ENCODE data around the gene WDR59. TPM values are rescaled to one million over a fixed set of nuclear protein-coding genes. Genes with fewer than 3 reads are reported as not detected.
"Not testable (repeated sequence)": the region's sequence is repeated elsewhere in the genome, so short reads cannot be mapped to it uniquely, and the experiment has no call there.

The WDR59 gene
- total and polyA plus RNA-seq, 2 donors from 2014 or later: 32.6 to 60.0 TPM

GRCh38 chr16:75028544-75029135, 43.7 kb upstream of the WDR59 start:
- FAIRE-seq: no peak
- H3K9me3 ChIP-seq (ENCODE audit: control insufficient read depth in 2 of 3, insufficient read depth in 1 of 3, low read length in 3 of 3): no peaks in the 10 kb centered on the region
- no peak overlapping the region for H3K27ac ChIP-seq (ENCODE audit: low read depth in 2 of 2, low read length in 2 of 2)
- DNase-seq: no peak
- no peak overlapping the region for H3K9ac ChIP-seq (ENCODE audit: low read length in 3 of 3)
- TF ChIP-seq CTCF (IDR thresholded peaks at IDR 0.05; ENCODE audit: borderline replicate concordance, extremely low read depth, insufficient read depth): no peak
- intact Hi-C loops (cut with DNase I): no loop called here
- no peaks in the 10 kb centered on the region for H3K27me3 ChIP-seq (ENCODE audit: control insufficient read depth, insufficient read depth, low read length)
- no peaks in the 10 kb centered on the region for H3K36me3 ChIP-seq (ENCODE audit: control insufficient read depth in 2 of 3, insufficient read depth in 3 of 3, low read length in 3 of 3)
- H3K4me3 ChIP-seq (ENCODE audit: low read length in 3 of 3): no peak overlapping the region
- H3K4me1 ChIP-seq (ENCODE audit: control insufficient read depth in 2 of 3, insufficient read depth in 2 of 3, low read depth in 1 of 3, low read length in 3 of 3): peaks cover 0 to 5% (median 0%) of the 10 kb centered on the region in 3 donors

- DNase-seq: no peak
- H3K4me1 ChIP-seq (ENCODE audit: control insufficient read depth in 2 of 3, insufficient read depth in 2 of 3, low read depth in 1 of 3, low read length in 3 of 3): peaks cover 0 to 5% (median 0%) of the 10 kb centered on the region in 3 donors
- H3K27me3 ChIP-seq (ENCODE audit: control insufficient read depth, insufficient read depth, low read length): no peaks in the 10 kb centered on the region
- H3K4me3 ChIP-seq (ENCODE audit: low read length in 3 of 3): no peak overlapping the region
- H3K36me3 ChIP-seq (ENCODE audit: control insufficient read depth in 2 of 3, insufficient read depth in 3 of 3, low read length in 3 of 3): no peaks in the 10 kb centered on the region
- no peak for FAIRE-seq
- intact Hi-C loops (cut with DNase I): no loop called here
- no peak overlapping the region for H3K9ac ChIP-seq (ENCODE audit: low read length in 3 of 3)
- no peak for TF ChIP-seq CTCF (IDR thresholded peaks at IDR 0.05; ENCODE audit: borderline replicate concordance, extremely low read depth, insufficient read depth)
- peak overlapping the region in 1 of 2 donors; percentile 79 for H3K27ac ChIP-seq (ENCODE audit: low read depth in 2 of 2, low read length in 2 of 2)
- H3K9me3 ChIP-seq (ENCODE audit: control insufficient read depth in 2 of 3, insufficient read depth in 1 of 3, low read length in 3 of 3): no peaks in the 10 kb centered on the region
These were observed 42.8 kb upstream of the WDR59 start for GRCh38 chr16:75027520-75028300.

GRCh38 chr16:75026892-75027391, 42.0 kb upstream of the WDR59 start:
- DNase-seq: no peak
- intact Hi-C loops (cut with DNase I): no loop called here
- H3K27ac ChIP-seq (ENCODE audit: low read depth in 2 of 2, low read length in 2 of 2): peak overlapping the region in 1 of 2 donors; percentile 79

GRCh38 chr16:75026239-75026891, 41.4 kb upstream of the WDR59 start:
- DNase-seq: peak in 1 of 5 donors; percentile 67
- intact Hi-C loops (cut with DNase I); FAIRE-seq; H3K4me3 ChIP-seq (ENCODE audit: low read length in 3 of 3); H3K4me1 ChIP-seq (ENCODE audit: control insufficient read depth in 2 of 3, insufficient read depth in 2 of 3, low read depth in 1 of 3, low read length in 3 of 3); H3K27me3 ChIP-seq (ENCODE audit: control insufficient read depth, insufficient read depth, low read length); H3K36me3 ChIP-seq (ENCODE audit: control insufficient read depth in 2 of 3, insufficient read depth in 3 of 3, low read length in 3 of 3); H3K9ac ChIP-seq (ENCODE audit: low read length in 3 of 3); H3K9me3 ChIP-seq (ENCODE audit: control insufficient read depth in 2 of 3, insufficient read depth in 1 of 3, low read length in 3 of 3): not testable (repeated sequence)
- peak overlapping the region; percentile 43 to 79 for H3K27ac ChIP-seq (ENCODE audit: low read depth in 2 of 2, low read length in 2 of 2)

More at GRCh38 chr16:75026892-75027391, 42.0 kb upstream of the WDR59 start:
- no peak for FAIRE-seq
- Histone ChIP-seq H3K9ac (ENCODE audit: low read length in 3 of 3) (no peak overlapping the region), H3K9me3 (ENCODE audit: control insufficient read depth in 2 of 3, insufficient read depth in 1 of 3, low read length in 3 of 3) (no peaks in the 10 kb centered on the region), H3K4me3 (ENCODE audit: low read length in 3 of 3) (no peak overlapping the region), H3K4me1 (ENCODE audit: control insufficient read depth in 2 of 3, insufficient read depth in 2 of 3, low read depth in 1 of 3, low read length in 3 of 3) (peaks cover 0 to 5% (median 0%) of the 10 kb centered on the region in 3 donors), H3K27me3 (ENCODE audit: control insufficient read depth, insufficient read depth, low read length) (no peaks in the 10 kb centered on the region), H3K36me3 (ENCODE audit: control insufficient read depth in 2 of 3, insufficient read depth in 3 of 3, low read length in 3 of 3) (no peaks in the 10 kb centered on the region)
- no peak for TF ChIP-seq CTCF (IDR thresholded peaks at IDR 0.05; ENCODE audit: borderline replicate concordance, extremely low read depth, insufficient read depth)
